WERI-Rb-1 (cell line): ENCODE data around the gene CDH3.
A peak's percentile ranks its signal among the peaks of the same experiment; 100 is the strongest.

Source experiments
- DNase-seq: peaks from one replicate; pipeline ENCODE4 v3.0.0-alpha.2; 2020
- H3K27ac ChIP-seq: fragments of 250-450 bp; sonication (Bioruptor Pico); 2 replicates; pipeline ENCODE4 v1.5.1; 2020; ENCODE audit warnings: mild to moderate bottlenecking, moderate library complexity
- H3K27me3 ChIP-seq: fragments of 250-450 bp; sonication (Bioruptor Pico); 2 replicates; pipeline ENCODE4 v1.5.1; 2021; ENCODE audit warnings: mild to moderate bottlenecking, low read depth, moderate library complexity; ENCODE audit not compliant: insufficient read depth, severe bottlenecking
- H3K36me3 ChIP-seq: fragments of 250-450 bp; sonication (Bioruptor Pico); 2 replicates; pipeline ENCODE4 v1.5.1; 2020; ENCODE audit warnings: mild to moderate bottlenecking, moderate library complexity
- H3K4me3 ChIP-seq: 2 replicates; pipeline ENCODE4 v1.5.1; 2011; ENCODE audit warnings: low read depth, mild to moderate bottlenecking, control low read depth, low read length
- H3K9me3 ChIP-seq: fragments of 250-450 bp; sonication (Bioruptor Pico); 2 replicates; pipeline ENCODE4 v1.5.1; 2021; ENCODE audit warnings: mild to moderate bottlenecking, moderate library complexity; ENCODE audit not compliant: severe bottlenecking
- CTCF ChIP-seq: IDR thresholded peaks from 2 replicates; pipeline ENCODE4 v1.5.1; 2011; ENCODE audit warnings: low read depth, mild to moderate bottlenecking, control low read depth, inconsistent platforms, low read length

The CDH3 gene

GRCh38 chr16:68740628-68741346 is 95.7 kb downstream of the CDH3 start:
- Histone ChIP-seq H3K27me3 (no peaks in the 10 kb centered on the region), H3K9me3 (no peaks in the 10 kb centered on the region), H3K36me3 (no peaks in the 10 kb centered on the region), H3K27ac (no peak overlapping the region), H3K4me3 (no peak overlapping the region)
- TF ChIP-seq CTCF, result no peak
- DNase-seq, result no peak

GRCh38 chr16:68743664-68744063 is 98.6 kb downstream of the CDH3 start:
- no peak for TF ChIP-seq CTCF
- H3K27me3 ChIP-seq, result no peaks in the 10 kb centered on the region
- DNase-seq, result no peak
- no peaks in the 10 kb centered on the region for H3K36me3 ChIP-seq
- H3K27ac ChIP-seq, result no peak overlapping the region
- no peaks in the 10 kb centered on the region for H3K9me3 ChIP-seq
- no peak overlapping the region for H3K4me3 ChIP-seq

GRCh38 chr16:68744744-68745280 is 99.7 kb downstream of the CDH3 start:
- Histone ChIP-seq H3K9me3 (no peaks in the 10 kb centered on the region), H3K4me3 (no peak overlapping the region), H3K27me3 (no peaks in the 10 kb centered on the region), H3K36me3 (no peaks in the 10 kb centered on the region), H3K27ac (no peak overlapping the region)
- no peak for DNase-seq
- TF ChIP-seq CTCF, result no peak

- DNase-seq, result no peak
- no peaks in the 10 kb centered on the region for H3K27me3 ChIP-seq
- no peaks in the 10 kb centered on the region for H3K9me3 ChIP-seq
- no peaks in the 10 kb centered on the region for H3K36me3 ChIP-seq
- TF ChIP-seq CTCF, result no peak
- no peak overlapping the region for H3K27ac ChIP-seq
- H3K4me3 ChIP-seq, result no peak overlapping the region
Observed at GRCh38 chr16:68746951-68747350, 101.8 kb downstream of the CDH3 start.

- TF ChIP-seq CTCF, result peak; percentile 25; the same call in 1 of the 2 replicates
- H3K27me3 ChIP-seq, result no peaks in the 10 kb centered on the region
- H3K9me3 ChIP-seq, result no peaks in the 10 kb centered on the region
- no peak for DNase-seq
- no peaks in the 10 kb centered on the region for H3K36me3 ChIP-seq
- H3K27ac ChIP-seq, result no peak overlapping the region
- no peak overlapping the region for H3K4me3 ChIP-seq
Observed at GRCh38 chr16:68749432-68749831, 104.3 kb downstream of the CDH3 start.
